K562 (cell line): ENCODE data around the gene DCXR. TPM values are rescaled to one million over a fixed set of nuclear protein-coding genes. Genes with fewer than 3 reads are reported as not detected.

Experiments used
- CHAMP1 ChIP-seq: fragments of 450-650 bp; IDR thresholded peaks from 2 replicates; pipeline ENCODE4 v1.6.1; 2016; ENCODE audit warnings: mild to moderate bottlenecking
- ERF ChIP-seq: fragments of 450-650 bp; formaldehyde crosslinking; IDR thresholded peaks from 2 replicates; pipeline ENCODE4 v1.4.0; 2020; ENCODE audit warnings: mild to moderate bottlenecking, mixed read lengths
- GATAD2B ChIP-seq: fragments of 450-650 bp; IDR thresholded peaks from 2 replicates; pipeline ENCODE4 v1.6.1; 2017; ENCODE audit warnings: mild to moderate bottlenecking, borderline replicate concordance
- KLF16 ChIP-seq: IDR thresholded peaks from 2 replicates; pipeline ENCODE4 v1.6.1; 2016; ENCODE audit warnings: antibody characterized with exemption
- MEIS2 ChIP-seq: fragments of 450-650 bp; IDR thresholded peaks from 2 replicates; pipeline ENCODE4 v1.6.1; 2014; ENCODE audit warnings: mild to moderate bottlenecking; ENCODE audit not compliant: partially characterized antibody
- MXI1 ChIP-seq: IDR thresholded peaks from 2 replicates; pipeline ENCODE4 v1.6.1; 2011; ENCODE audit warnings: low read depth, mild to moderate bottlenecking, improper control_type of control experiment, low read length
- NR2C2 ChIP-seq, 2 experiments: fragments of 200-800 bp in 1 of 2; sonication (Bioruptor generic) in 1 of 2; sonication (generic) in 1 of 2; formaldehyde crosslinking in 1 of 2; IDR thresholded peaks; 2 replicates each; pipeline versions ENCODE4 v1.6.1 to v1.8.0; 2016 to 2022; ENCODE audit warnings: mild to moderate bottlenecking in 1 of 2, missing compliant biosample characterization in 1 of 2, missing genetic modification characterization in 1 of 2, missing genetic modification reagents in 1 of 2
- NR2F6 ChIP-seq: fragments of 450-650 bp; formaldehyde crosslinking; IDR thresholded peaks from 2 replicates; pipeline ENCODE4 v1.4.0; 2020; ENCODE audit warnings: mild to moderate bottlenecking
- NR4A1 ChIP-seq, 2 experiments: fragments of 250-450 bp in 1 of 2; fragments of 450-650 bp in 1 of 2; sonication (Bioruptor Pico) in 1 of 2; IDR thresholded peaks; 2 replicates each; pipeline versions ENCODE4 v1.4.0 to v1.6.1; 2016 to 2020; ENCODE audit warnings: mild to moderate bottlenecking in 2 of 2, missing compliant biosample characterization in 1 of 2, missing genetic modification characterization in 1 of 2, moderate library complexity in 1 of 2
- NRF1 ChIP-seq, 2 experiments: fragments of 450-650 bp; IDR thresholded peaks in 1 of 2; conservative IDR thresholded peaks in 1 of 2; 2 replicates each; pipeline ENCODE4 v1.6.1; 2014; ENCODE audit warnings: mild to moderate bottlenecking in 2 of 2
- PPARD ChIP-seq: fragments of 250-450 bp; sonication (Bioruptor Pico); IDR thresholded peaks from 2 replicates; pipeline ENCODE4 v1.8.0; 2022; ENCODE audit warnings: inconsistent platforms, mild to moderate bottlenecking, moderate library complexity
- SIN3B ChIP-seq: fragments of 450-650 bp; IDR thresholded peaks from 2 replicates; pipeline ENCODE4 v1.6.1; 2017; ENCODE audit warnings: low read depth, mild to moderate bottlenecking, moderate library complexity
- SMAD1 ChIP-seq: fragments of 150-350 bp; IDR thresholded peaks from 2 replicates; pipeline ENCODE4 v1.6.1; 2014; ENCODE audit warnings: low read length, low read depth; ENCODE audit not compliant: partially characterized antibody
- TGIF2 ChIP-seq: sonication (generic); formaldehyde crosslinking; IDR thresholded peaks from 2 replicates; pipeline ENCODE4 v1.8.1; 2022; ENCODE audit warnings: mild to moderate bottlenecking, missing genetic modification reagents, moderate library complexity
- ZBTB11 ChIP-seq, 3 experiments: fragments of 200-800 bp in 1 of 3; fragments of 250-450 bp in 1 of 3; fragments of 450-650 bp in 1 of 3; sonication (Bioruptor Pico) in 1 of 3; sonication (Bioruptor generic) in 1 of 3; formaldehyde crosslinking in 1 of 3; IDR thresholded peaks; 2 replicates each; pipeline versions ENCODE4 v1.6.1 to v1.8.0; 2016 to 2022; ENCODE audit warnings: mild to moderate bottlenecking in 2 of 3, missing genetic modification characterization in 2 of 3, missing compliant biosample characterization in 1 of 3, moderate library complexity in 1 of 3
- ZBTB17 ChIP-seq: fragments of 450-650 bp; formaldehyde crosslinking; IDR thresholded peaks from 2 replicates; pipeline ENCODE4 v1.4.0; 2020; ENCODE audit warnings: mild to moderate bottlenecking
- polyA plus RNA-seq, 8 experiments: library from polyadenylated mRNA; depleted of rRNA in 4 of 8; stranded (reverse) in 5 of 8; unstranded in 3 of 8; fragments of >200 nt; fragmentation: Nextera tagmentation in 2 of 8; fragmentation: Illumina TruSeq in 1 of 8; extraction: Ambion mirVana in 2 of 8; extraction: Trizol in 1 of 8; gene quantifications; 2 replicates each; pipeline versions ENCODE4 v1.2.1 to v1.2.3, GENCODE V29; 2011 to 2014; ENCODE audit warnings: inconsistent platforms in 1 of 8, missing spikeins in 1 of 8
- total RNA-seq, 7 experiments: library from RNA; depleted of rRNA in 6 of 7; stranded (reverse); fragments of >200 nt in 6 of 7; fragmentation: Illumina TruSeq in 2 of 7; extraction: Trizol in 2 of 7; gene quantifications; 2 replicates each; pipeline versions ENCODE4 v1.2.1 to v1.2.3, GENCODE V29; 2011 to 2021; ENCODE audit warnings: low replicate concordance in 1 of 7
- TF ChIP-seq, protein P1 (sequence below): fragments of 450-650 bp; IDR thresholded peaks from 2 replicates; pipeline ENCODE4 v1.6.1; 2016; ENCODE audit warnings: low read depth, mild to moderate bottlenecking, moderate library complexity

The DCXR gene
- total and polyA plus RNA-seq, 9 of the 15 experiments (the other 6 are each of a cell fraction or from before 2014, with no cell fraction given) = 21.3 to 274 (median 156) TPM

- TF ChIP-seq SIN3B (peak; percentile 69), ZBTB17 (CRISPR knock-in tag) (peak; percentile 70; the same call in 1 of the 2 replicates), NRF1 (conservative IDR thresholded peaks at IDR 0.05 in 1 of 2, IDR thresholded peaks at IDR 0.05 in 1 of 2) (peak; percentile 87 to 89), KLF16 (peak; percentile 48; the same call in 1 of the 2 replicates), MEIS2 (peak; percentile 62), ZBTB11 (CRISPR knock-in tag; IDR thresholded peaks at IDR 0.05) (peak in 1 of 3 experiments; percentile 82; a peak in 2 of 6 replicates), ERF (peak; percentile 90; the same call in 1 of the 2 replicates), MXI1 (peak; percentile 33; the same call in 1 of the 2 replicates), NR4A1 (CRISPR knock-in tag; IDR thresholded peaks at IDR 0.05) (no peak), NR4A1 (tag; IDR thresholded peaks at IDR 0.05) (no peak), SMAD1 (no peak), NR2F6 (CRISPR knock-in tag) (no peak), NR2C2 (CRISPR knock-in tag; IDR thresholded peaks at IDR 0.05) (0 out of 2 replicates have a peak, but pooled peaks have one; percentile 69), NR2C2 (tag; IDR thresholded peaks at IDR 0.05) (peak; percentile 51; the same call in 1 of the 2 replicates), PPARD (CRISPR knock-in tag) (no peak), CHAMP1 (no peak), GATAD2B (peak; percentile 91; the same call in 1 of the 2 replicates), TGIF2 (CRISPR knock-in tag) (peak; percentile 56; the same call in 1 of the 2 replicates)
- TF ChIP-seq, protein P1, sequence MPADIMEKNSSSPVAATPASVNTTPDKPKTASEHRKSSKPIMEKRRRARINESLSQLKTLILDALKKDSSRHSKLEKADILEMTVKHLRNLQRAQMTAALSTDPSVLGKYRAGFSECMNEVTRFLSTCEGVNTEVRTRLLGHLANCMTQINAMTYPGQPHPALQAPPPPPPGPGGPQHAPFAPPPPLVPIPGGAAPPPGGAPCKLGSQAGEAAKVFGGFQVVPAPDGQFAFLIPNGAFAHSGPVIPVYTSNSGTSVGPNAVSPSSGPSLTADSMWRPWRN = no peak
Observed at GRCh38 chr17:82037092-82037888, at the start of gene DCXR (continued).
